HG03378 (cell line): ENCODE data around the gene PSMB9.
"Not testable (repeated sequence)": the region's sequence is repeated elsewhere in the genome, so short reads cannot be mapped to it uniquely, and the experiment has no call there.

Source experiments
- ATAC-seq: cut with Tn5 transposase; IDR thresholded peaks from one replicate; pipeline ENCODE4 v1.9.1; 2021; ENCODE audit warnings: mild to moderate bottlenecking, moderate library complexity; ENCODE audit not compliant: unreplicated experiment

Gene PSMB9

DNA sequence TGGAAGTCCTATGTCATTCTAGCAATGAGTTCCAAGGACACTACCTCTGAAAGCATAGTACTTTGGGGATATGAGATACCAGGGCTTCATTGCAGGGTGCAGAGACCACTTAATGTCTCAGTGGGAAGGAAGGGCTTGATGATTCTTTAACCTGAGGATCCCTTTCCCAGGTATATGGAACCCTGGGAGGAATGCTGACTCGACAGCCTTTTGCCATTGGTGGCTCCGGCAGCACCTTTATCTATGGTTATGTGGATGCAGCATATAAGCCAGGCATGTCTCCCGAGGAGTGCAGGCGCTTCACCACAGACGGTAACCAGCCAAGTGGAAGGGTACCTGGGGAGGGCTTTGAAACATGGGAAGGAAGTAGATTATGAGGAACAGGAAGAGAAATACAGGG lies 4.2 kb downstream of the PSMB9 start:
- ATAC-seq = no peak

DNA sequence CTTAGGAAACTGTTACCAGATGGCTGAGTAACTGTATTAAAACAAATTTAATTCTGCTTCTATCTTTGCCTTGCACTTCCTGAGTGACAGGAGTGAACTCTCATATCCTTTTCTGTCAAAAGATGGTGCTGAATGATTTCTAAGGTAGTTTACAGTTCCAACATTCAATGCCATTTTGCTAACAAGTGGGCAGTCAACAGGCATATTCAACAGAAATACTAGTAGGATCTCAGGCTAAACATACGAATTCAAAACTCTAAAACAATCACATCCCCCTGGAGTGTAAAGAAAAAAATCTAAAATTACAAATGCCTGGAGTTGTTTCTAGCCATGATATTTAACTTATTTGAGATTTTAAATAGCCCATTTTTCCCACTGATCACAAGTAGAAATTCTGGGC lies 6.7 kb downstream of the PSMB9 start:
- no peak for ATAC-seq

DNA sequence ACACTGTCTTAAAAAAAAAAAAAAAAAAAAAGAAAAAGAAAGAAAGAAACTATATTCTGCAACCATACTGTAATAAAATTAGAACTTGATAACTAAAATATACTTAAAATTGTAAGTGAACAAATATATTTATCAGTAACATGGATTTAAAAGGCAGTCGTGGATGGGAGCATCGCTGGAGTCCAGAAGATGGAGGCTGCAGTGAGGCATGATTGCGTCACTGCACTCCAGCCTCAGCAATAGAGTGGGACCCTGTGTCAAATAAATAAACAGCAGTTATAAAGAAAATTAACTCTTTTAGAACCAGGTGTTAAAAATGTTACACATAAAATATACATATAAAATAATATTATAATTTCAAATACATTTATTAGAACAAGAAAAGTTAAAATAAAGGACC lies 8.7 kb downstream of the PSMB9 start:
- no peak for ATAC-seq

DNA sequence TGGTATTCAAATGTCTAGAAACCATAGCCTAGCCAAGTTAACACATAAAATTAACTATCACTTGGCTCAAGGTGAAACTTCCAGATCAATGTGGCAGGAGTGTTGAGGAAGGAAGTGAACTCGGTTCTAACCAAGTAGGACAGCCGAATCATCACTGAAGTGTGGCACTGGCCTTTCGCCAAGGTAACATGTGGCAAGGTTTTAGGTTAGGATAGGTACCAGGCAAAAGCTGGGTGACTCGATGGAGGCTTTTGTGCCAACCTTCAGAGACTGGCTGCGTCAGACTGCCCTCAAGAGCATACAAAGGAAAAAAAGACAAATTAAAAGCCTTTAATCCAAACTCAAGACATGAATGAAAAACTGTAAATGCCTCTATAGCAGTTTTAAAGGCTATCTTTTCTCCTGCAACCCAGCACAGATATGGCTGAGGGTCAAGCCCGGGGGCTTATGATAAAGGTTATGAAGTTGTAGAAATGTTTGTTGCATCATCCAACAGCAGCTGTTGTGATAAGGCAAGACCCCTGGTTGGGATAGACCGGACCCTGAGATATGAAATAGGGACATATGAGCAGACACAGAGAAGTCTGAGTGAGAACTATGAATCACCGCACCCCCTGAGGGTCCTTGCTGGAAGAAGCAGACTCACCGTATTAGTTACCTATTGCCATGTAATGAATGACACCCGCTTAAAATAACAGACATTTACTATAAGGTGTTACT lies 11.9 kb downstream of the PSMB9 start:
- ATAC-seq = no peak

DNA sequence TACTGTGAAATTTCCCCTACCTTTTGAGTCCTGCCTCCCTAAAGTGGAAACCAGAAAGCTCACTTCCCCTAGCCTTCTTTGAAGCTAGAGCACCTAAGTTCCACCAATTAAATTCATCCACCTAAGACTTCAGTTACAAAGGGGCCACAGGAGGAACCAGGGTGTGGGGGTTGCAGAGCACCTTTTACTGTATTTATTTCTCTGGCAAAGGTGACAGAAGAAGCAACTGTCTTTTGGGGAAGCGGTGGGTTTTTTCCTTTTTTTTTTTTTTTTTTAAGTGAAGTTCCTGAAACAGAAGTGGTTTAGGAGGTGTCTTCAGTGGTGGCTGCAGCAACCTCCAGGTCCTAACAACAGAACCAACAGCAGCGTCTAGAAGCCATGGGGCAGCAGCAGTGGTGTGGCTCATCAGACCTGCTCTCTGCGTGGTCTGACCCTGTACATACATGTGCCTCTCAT lies 13.1 kb downstream of the PSMB9 start:
- ATAC-seq = no peak

DNA sequence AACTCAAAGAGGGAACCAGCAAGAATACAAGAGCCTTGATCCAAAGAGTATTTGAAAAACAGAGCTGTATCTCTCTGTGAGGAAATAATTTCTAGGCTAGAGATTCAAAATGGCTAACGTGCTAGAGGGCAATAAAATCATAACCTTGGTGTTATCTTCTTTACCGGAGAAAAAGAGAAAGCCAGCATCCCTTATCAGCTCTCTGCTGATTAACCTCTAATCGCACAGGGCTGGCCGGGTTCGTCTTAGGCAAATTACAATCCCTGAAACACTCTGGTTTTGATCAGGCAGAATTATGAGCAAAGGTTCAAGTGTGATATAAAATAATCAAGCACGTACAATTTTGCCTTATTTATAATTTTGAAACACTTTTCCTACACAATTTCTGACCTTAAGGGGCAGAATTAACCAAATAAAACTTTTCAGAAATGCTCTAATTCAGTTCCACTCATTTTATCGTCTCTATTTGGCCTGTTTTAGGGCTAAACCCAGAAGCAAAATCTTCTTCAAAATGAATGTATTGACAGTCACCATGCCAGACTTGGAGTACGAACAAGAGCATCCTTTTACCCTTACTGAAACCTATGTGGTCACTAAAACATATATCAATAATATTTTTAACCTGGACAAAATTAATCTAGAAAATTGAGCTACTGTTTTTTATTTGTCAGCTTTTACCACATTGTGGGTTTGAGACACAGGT lies 13.7 kb downstream of the PSMB9 start:
- ATAC-seq = no peak

DNA sequence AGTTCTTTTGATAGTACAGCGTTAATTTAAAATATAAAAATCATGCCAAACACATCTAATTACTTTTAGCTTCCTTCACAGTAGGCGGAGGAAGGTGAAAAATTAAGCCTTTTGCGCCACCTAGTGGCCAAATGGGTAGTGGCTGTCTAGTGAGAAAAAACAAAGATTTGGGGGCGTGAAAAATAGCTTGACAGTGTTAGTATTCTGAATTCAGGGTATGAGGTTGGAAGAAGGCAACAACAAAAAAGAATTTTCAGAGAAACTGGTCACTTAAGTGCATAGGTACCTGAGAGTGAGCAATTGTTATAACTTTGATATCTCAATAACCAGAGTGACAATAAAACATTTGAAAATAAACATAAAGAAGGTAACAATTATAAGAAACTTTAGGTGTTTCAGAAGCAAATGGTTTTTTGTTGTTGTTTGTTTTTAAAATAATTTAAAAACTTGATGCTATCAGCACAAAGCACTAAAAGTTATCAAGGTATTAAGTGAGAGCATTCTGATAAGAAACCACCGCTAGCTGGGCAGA lies 14.3 kb downstream of the PSMB9 start:
- no peak for ATAC-seq

DNA sequence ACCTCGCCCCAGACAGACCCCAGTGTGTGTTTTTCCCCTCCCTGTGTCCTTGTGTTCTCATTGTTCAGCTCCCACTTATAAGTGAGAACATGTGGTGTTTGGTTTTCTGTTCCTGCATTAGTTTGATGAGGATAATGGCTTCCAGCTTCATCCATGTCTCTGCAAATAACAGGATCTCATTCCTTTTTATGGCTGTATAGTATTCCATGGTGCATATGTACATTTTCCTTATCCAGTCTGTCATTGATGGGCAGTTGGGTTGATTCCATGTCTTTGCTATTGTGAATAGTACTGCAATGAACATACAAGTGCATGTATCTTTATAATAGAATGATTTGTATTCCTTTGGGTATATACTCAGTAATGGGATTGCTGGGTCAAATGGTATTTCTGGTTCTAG lies 20.0 kb downstream of the PSMB9 start:
- not testable (repeated sequence) for ATAC-seq

DNA sequence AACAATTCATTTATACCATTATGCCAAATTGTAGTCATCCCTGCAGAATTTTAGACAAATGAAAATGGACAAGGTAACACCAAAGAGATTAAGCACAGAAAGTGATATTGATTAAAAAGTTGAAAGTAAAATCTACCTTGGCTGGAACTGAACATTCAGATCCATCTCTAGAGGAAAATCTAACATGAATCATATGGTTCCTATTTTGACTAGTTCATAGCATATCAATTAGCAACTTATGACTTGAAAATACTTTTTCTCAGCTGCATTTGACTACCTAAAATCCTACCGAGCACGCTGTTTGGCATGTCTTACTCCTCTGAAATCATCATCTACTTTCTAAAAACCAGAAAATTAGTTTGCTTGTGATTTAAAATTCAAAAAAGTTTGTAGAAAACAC lies 22.6 kb downstream of the PSMB9 start:
- ATAC-seq = no peak

DNA sequence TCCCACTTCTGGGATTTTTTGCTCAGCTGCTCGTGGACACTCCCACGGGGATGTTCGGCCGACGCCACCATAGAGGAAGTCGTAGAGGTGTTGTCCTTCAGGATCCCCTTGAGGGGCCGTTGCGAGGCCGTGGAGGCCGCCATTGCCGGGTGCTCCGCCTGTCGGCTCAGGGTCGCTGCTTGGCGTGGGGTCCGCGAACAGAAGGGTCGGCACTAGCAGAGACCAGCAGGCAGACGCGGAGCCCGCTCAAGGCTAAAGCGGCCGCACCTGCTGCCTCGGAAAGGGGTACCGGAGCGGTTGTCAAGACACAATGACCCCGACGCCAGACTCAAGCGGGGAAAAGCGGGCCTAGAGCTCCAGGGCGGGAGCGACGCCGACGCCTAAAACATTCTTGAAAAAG lies 25.7 kb downstream of the PSMB9 start:
- ATAC-seq = no peak

DNA sequence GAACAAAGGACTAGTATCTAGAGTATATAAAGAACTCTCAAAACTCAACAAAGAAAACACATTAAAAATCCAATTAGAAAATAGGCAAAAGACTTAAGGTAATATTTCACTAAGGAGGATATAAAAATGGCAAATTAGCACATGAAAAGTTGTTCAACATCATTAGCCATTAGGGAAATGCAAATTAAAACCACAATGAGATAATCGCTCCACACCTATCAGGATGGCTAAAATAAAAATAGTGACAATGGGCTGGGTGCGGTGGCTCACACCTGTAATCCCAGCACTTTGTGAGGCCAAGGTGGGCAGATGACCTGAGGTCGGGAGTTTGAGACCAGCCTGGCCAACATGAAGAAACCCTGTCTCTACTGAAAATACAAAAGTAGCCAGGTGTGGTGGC lies 27.0 kb downstream of the PSMB9 start:
- ATAC-seq = not testable (repeated sequence)

DNA sequence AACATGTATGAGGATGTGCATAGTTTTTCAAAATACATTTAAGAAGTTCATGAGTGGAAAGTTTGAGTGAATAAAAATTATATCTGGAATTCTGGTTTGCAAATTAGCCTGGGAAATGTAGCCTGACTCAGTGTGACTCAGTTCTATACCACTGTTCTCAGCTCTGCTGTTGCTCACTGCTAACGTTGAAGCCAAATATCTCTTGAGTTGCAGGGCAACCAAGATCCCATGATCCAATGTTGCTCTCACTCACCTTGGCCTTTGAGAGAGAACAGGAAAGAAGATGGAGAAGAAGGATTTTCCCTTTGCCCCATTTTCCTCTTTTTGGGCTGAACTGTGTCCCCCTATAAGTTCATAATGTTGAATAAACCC lies 28.9 kb downstream of the PSMB9 start:
- no peak for ATAC-seq

DNA sequence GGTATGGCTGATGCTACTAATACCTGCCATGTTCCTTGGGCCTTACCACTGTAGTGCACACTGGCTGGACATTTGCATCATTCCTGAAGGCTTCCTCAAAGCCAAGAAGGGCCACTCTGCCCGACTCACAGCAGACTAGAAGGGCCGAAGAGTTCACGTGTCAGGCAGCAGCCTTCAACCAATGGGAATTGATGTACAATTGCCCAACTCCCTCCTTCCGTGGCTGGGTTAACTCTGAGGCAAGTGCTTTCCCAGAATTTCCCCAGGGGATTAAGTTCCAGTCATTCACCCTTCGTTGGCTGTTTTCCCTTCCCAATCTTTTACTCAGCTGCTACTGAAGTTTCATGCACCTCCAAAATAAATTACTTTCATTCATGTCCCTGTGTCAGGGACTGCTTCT lies 29.8 kb downstream of the PSMB9 start:
- no peak for ATAC-seq

DNA sequence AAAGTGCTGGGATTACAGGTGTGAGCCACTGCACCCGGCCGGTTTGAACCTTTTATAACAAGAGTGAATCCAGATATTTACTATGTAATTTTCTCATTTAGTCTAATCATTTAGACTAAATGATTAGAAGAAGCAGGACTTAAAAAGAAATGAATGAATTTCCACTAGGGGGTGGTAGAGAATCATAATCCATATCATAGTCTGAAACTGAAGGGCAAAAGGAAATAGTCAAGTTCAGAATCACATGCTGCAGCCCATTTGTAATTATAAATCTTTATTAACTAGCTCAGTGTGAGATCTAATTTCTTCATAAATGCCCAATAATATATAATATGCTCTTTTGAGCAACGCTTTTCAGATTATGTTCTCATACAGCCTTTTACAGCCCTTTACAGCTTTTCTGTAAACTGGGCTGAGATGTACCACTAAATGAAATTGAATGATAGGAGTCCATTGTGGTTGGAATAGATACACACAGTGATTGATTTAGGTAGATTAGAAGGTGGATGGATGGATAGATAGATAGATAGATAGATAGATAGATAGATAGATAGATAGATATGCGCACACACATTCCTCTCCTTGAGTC lies 31.8 kb downstream of the PSMB9 start:
- no peak for ATAC-seq

DNA sequence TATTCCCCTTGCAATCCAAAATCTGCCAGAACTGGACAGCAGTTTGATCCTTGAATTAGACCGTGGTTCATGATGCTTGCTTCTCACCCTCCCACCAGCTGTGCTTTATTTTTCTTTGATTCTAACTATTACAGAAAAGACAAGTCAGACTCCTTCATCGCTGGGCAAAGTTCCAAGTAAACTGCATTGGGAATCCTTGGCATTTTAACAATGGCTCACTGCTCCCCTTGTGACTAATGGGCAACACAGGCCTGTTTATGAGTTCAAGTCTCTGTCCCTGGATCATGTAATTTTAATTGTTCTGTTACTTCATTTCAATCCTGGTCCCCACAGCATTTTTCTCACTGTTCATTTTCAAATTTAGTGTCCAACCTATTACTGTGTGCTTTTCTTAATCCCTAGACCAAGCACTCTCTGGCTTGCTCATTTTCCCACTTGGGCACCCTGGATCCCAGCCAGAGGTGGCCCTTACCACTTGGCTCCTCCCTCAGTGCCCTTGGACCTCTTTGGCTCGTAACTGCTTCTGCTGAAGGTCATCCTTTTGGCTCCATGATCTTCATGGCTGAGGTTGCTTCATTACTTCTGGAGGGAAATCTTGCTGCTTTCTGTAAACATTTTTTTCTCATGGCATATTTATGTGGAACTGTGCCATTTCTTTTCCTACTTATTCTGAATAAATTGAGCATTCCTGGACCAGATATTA lies 32.8 kb downstream of the PSMB9 start:
- ATAC-seq = no peak

DNA sequence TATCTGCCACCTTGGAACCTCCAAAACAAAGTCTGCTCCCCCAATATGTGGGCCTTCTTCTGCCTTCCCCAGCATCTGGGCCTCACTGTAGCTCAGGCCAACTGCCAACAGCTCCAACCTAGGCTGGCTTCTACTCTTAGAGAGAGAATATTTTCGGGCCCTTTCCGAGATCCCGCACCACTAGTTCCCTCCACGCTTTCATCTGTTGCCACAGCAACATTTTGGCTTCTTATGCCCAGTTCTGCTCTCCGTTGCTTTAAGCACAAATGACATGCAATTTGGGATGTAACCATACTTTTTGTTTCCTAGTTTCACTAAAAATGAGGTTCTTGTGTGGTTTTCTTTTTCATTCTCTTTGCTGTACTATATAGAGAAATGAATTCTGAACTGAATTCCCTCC lies 33.6 kb downstream of the PSMB9 start:
- no peak for ATAC-seq

DNA sequence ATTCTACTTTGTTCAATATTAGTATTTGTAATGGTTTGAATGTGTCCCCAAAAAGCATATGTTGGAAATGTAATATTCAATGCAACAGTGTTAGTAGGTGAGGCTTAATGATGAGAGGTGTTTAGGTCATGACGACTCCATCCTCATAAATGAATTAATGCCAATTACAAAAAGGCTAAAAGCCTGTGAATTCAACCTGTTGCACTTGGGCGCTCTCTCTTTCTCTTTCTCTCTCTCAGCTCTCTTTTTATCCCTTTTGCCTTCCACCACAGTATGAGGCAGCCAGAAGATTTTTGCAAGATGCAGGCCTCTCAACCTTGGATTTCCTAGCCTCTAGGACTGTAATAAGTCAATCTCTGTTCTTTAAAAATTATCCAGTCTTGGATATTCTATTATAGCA lies 34.6 kb downstream of the PSMB9 start:
- no peak for ATAC-seq

DNA sequence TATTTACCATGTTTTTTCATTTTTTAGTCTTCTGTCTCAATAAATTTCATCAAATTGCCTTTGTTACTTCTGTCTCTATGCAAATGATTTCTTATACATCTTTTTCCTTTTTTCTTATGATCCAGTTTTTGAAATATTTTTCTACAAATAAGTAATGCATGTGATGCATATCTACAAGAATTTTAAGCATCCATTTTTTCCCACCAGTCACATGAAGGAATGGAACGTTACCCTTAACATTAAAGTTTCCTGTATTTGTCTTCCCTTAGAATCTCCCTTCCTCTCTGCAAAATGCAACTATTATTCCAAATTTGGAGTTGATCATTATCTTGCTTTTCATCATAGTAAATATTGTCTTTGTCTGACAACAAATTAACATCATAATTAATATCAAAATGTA lies 35.5 kb downstream of the PSMB9 start:
- no peak for ATAC-seq

DNA sequence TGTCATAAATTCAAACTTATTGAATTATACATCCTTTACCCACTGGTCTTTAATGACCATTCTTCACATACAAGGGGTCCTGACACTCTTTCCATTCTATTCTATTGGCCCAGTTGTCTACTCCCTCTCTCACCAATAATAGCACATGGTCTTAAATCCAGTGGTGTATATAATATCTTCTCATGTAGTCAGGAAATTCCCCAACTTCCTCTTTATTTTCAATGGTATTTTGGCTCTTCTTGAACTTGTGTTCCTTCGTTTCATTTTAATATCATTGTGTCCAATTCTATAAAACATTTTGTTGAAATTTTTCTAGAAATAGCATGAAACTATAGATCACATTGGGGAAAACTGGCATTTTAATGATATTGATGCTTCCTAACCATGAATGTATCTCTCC lies 36.8 kb downstream of the PSMB9 start:
- ATAC-seq = no peak

DNA sequence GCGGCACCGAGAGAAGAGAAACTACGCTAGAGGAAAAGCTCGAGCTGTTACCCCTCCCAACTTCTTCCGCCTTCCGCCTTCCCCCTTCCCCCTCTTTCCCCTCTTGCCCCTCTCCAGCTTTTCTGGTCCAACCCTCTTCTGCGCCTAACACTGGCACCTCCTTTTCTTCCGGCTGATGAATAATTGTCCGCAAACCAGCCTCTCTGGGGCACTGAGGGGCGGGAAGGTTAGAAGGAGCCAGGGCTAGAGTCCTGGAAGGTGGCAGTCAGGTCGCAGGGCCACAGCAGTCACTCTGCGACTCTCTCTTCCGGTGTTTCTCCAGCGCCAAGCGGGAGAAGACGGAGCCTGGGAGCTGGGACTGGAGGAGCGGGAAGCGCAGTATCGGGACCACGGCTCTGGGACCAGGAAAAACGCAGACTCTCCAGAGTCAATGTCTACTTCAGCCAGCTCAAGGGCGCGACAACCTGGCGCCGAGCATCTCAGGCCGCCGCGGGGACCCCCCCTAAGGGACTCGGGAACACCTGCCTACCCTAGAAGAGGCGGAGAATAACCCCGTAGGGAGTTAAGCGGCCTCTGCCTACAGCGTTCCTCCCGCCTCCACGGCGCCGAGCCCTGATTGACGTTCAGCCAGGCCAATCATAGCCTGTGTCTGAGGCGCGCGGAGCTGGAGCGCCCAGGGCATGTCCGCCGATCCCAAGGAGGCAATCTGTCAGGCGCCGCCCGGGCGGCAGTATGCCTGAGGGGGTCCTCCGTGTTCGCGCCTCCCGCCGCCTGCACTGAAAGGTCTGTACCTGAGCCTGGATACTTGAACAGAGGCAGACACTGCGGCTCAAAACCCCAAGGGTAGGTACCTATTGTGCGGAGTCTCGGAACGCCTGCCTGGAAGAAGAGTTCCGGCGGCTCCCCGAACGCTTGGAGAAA lies 40.4 kb downstream of the PSMB9 start:
- peak; percentile 92 for ATAC-seq

DNA sequence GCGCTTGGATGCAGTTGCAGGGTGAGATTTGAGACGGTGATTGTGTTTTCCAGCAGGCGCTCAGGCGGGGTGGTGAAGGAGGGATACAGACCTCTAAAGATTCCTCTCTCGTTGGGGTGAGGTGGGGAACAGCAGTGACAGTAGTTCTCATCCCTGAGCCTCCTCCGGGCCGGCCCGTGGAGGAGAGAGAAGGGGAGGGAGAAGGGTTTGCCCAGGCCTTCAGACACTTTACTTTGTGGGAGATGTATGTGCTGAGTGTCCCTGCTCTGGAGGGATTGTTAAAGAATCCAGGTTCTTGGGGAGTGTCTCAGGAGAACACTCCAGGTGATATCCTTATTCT lies 41.0 kb downstream of the PSMB9 start:
- ATAC-seq = no peak
